ENCODE measurements around the gene KCNH6.

KCNH6 gene

GRCh38 chr17:63481488-63481870, 41.7 kb upstream of the KCNH6 start:
- no peak for ATAC-seq
- no peak for TF ChIP-seq ISL1 (CRISPR knock-in tag; IDR thresholded peaks at IDR 0.05)
- TF ChIP-seq TCF4 (CRISPR knock-in tag; IDR thresholded peaks at IDR 0.05; ENCODE audit: borderline replicate concordance), result no peak
- TF ChIP-seq PPARA (CRISPR knock-in tag; IDR thresholded peaks at IDR 0.05; ENCODE audit: borderline replicate concordance), result no peak

- TF ChIP-seq ZNF8 (CRISPR knock-in tag; IDR thresholded peaks at IDR 0.05), result no peak
- TF ChIP-seq ZC3H10 (CRISPR knock-in tag; IDR thresholded peaks at IDR 0.05), result no peak
- no peak for TF ChIP-seq CSDC2 (CRISPR knock-in tag; IDR thresholded peaks at IDR 0.05)
- TF ChIP-seq OSR1 (CRISPR knock-in tag; IDR thresholded peaks at IDR 0.05), result no peak
- no peak for TF ChIP-seq TCF4 (CRISPR knock-in tag; IDR thresholded peaks at IDR 0.05; ENCODE audit: borderline replicate concordance)
Measured at GRCh38 chr17:63482509-63482908, 40.6 kb upstream of the KCNH6 start.

DNA sequence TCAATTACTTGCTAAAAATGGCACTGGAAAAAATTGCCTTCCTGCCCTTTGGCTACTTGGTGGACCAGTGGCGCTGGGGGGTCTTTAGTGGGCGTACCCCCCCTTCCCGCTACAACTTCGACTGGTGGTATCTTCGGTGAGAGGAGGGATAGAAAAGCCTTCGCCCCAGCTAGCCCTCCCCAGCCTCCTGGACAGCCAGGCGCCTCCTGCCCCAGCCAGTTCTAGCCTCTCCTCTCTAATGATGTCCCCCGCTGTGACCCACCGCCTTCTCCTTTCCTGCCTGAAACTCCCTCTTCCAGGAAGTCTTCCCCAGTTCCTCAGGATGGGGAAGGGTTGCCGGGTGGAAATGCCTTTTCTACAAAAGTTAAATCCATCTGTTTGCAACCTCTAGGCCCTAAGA, 40.1 kb upstream of the KCNH6 start:
- no peak for ATAC-seq
- TF ChIP-seq ZNF70 (CRISPR knock-in tag; IDR thresholded peaks at IDR 0.05) (no peak), TOX (CRISPR knock-in tag; IDR thresholded peaks at IDR 0.05; ENCODE audit: borderline replicate concordance) (no peak), ESRRG (CRISPR knock-in tag; IDR thresholded peaks at IDR 0.05) (no peak), ZC3H10 (CRISPR knock-in tag; IDR thresholded peaks at IDR 0.05) (no peak), RARB (CRISPR knock-in tag; IDR thresholded peaks at IDR 0.05) (no peak), ARNTL (CRISPR knock-in tag; IDR thresholded peaks at IDR 0.05; ENCODE audit: borderline replicate concordance, low read depth) (no peak), ZFP30 (CRISPR knock-in tag; IDR thresholded peaks at IDR 0.05) (no peak), GLIS3 (CRISPR knock-in tag; IDR thresholded peaks at IDR 0.05) (no peak)
- TF ChIP-seq, protein P1, sequence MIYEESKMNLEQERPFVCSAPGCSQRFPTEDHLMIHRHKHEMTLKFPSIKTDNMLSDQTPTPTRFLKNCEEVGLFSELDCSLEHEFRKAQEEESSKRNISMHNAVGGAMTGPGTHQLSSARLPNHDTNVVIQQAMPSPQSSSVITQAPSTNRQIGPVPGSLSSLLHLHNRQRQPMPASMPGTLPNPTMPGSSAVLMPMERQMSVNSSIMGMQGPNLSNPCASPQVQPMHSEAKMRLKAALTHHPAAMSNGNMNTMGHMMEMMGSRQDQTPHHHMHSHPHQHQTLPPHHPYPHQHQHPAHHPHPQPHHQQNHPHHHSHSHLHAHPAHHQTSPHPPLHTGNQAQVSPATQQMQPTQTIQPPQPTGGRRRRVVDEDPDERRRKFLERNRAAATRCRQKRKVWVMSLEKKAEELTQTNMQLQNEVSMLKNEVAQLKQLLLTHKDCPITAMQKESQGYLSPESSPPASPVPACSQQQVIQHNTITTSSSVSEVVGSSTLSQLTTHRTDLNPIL (CRISPR knock-in tag; IDR thresholded peaks at IDR 0.05; ENCODE audit: low read depth), result no peak
- TF ChIP-seq, protein P2, sequence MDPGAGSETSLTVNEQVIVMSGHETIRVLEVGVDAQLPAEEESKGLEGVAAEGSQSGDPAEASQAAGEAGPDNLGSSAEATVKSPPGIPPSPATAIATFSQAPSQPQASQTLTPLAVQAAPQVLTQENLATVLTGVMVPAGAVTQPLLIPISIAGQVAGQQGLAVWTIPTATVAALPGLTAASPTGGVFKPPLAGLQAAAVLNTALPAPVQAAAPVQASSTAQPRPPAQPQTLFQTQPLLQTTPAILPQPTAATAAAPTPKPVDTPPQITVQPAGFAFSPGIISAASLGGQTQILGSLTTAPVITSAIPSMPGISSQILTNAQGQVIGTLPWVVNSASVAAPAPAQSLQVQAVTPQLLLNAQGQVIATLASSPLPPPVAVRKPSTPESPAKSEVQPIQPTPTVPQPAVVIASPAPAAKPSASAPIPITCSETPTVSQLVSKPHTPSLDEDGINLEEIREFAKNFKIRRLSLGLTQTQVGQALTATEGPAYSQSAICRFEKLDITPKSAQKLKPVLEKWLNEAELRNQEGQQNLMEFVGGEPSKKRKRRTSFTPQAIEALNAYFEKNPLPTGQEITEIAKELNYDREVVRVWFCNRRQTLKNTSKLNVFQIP (CRISPR knock-in tag; IDR thresholded peaks at IDR 0.05; ENCODE audit: borderline replicate concordance, low read depth), result no peak

More at GRCh38 chr17:63482509-63482908, 40.6 kb upstream of the KCNH6 start:
- ATAC-seq, result no peak

GRCh38 chr17:63483655-63484575, 39.2 kb upstream of the KCNH6 start:
- no peak for ATAC-seq
- TF ChIP-seq TCF4 (CRISPR knock-in tag; IDR thresholded peaks at IDR 0.05; ENCODE audit: borderline replicate concordance) (no peak), ISL1 (CRISPR knock-in tag; IDR thresholded peaks at IDR 0.05) (no peak), RARB (CRISPR knock-in tag; IDR thresholded peaks at IDR 0.05) (no peak), TOX (CRISPR knock-in tag; IDR thresholded peaks at IDR 0.05; ENCODE audit: borderline replicate concordance) (no peak), ZNF70 (CRISPR knock-in tag; IDR thresholded peaks at IDR 0.05) (no peak), ZFP30 (CRISPR knock-in tag; IDR thresholded peaks at IDR 0.05) (no peak), SNAI2 (CRISPR knock-in tag; IDR thresholded peaks at IDR 0.05) (no peak), PPARA (CRISPR knock-in tag; IDR thresholded peaks at IDR 0.05; ENCODE audit: borderline replicate concordance) (no peak)
- TF ChIP-seq, protein P1 (CRISPR knock-in tag; IDR thresholded peaks at IDR 0.05; ENCODE audit: low read depth), result no peak
- TF ChIP-seq, protein P3, sequence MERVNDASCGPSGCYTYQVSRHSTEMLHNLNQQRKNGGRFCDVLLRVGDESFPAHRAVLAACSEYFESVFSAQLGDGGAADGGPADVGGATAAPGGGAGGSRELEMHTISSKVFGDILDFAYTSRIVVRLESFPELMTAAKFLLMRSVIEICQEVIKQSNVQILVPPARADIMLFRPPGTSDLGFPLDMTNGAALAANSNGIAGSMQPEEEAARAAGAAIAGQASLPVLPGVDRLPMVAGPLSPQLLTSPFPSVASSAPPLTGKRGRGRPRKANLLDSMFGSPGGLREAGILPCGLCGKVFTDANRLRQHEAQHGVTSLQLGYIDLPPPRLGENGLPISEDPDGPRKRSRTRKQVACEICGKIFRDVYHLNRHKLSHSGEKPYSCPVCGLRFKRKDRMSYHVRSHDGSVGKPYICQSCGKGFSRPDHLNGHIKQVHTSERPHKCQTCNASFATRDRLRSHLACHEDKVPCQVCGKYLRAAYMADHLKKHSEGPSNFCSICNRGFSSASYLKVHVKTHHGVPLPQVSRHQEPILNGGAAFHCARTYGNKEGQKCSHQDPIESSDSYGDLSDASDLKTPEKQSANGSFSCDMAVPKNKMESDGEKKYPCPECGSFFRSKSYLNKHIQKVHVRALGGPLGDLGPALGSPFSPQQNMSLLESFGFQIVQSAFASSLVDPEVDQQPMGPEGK (CRISPR knock-in tag; IDR thresholded peaks at IDR 0.05; ENCODE audit: borderline replicate concordance), result no peak

Data from SK-N-SH treated with all-trans-retinoic acid at 6 μM for 48 hours (cell line).